Hematopoietic multipotent progenitor cell treated with erythropoietin and hydrocortisone succinate and interleukin-3 and kit ligand, for 4 days (in vitro differentiated cells): ENCODE measurements around the gene MACROH2A1.

Experiments used
- DNase-seq: peaks from one replicate; pipeline ENCODE4 v3.0.0-alpha.2; 2015

Gene MACROH2A1

GRCh38 chr5:135396459-135397055 is 2.5 kb downstream of the MACROH2A1 start:
- peak; percentile 23 for DNase-seq

- peak; percentile 45 for DNase-seq
These were observed 3.2 kb downstream of the MACROH2A1 start for GRCh38 chr5:135395866-135396265.

GRCh38 chr5:135395451-135395850 is 3.6 kb downstream of the MACROH2A1 start:
- peak; percentile 73 for DNase-seq

GRCh38 chr5:135394095-135394494 is 4.9 kb downstream of the MACROH2A1 start:
- DNase-seq: no peak

DNA sequence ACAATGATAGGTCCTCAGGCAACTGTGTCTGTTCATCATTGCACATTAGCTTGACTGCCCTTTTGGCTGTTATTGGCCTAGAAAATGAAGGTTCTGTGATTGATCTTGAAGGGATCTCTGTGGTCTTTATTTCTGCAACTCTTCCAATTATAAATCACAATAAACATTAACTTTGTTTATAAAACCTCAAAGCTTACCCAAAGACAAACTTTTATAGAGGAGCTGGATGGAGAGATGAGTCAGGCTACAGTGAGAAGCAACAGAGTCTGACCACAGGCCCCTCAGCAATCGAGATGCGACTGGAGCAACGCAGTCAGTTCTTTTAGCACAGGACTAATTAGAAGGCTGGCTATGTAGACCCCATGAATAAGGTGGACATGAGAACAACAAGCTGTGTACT is 5.3 kb downstream of the MACROH2A1 start:
- no peak for DNase-seq

GRCh38 chr5:135393229-135393628 is 5.8 kb downstream of the MACROH2A1 start:
- DNase-seq: peak; percentile 74

- peak; percentile 63 for DNase-seq
These were observed 6.8 kb downstream of the MACROH2A1 start for GRCh38 chr5:135392256-135392655.

DNA sequence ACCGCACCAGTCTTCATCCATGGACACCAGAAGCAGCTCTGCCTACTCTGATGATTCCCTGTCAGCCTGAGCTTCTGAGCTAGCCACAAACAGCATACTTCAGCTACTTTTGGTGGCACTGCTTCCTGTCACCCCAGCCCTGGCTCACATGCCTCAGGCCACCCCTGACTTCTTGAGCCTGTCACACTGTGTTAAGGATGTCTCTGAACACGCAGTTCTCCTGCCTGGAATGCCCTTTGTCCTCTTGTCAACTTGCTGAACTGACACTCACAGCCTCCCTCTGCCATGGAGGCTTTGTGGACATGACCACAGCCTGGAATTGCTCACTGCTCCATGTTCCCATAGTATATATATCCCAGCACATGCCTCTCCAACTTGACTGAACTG is 7.2 kb downstream of the MACROH2A1 start:
- DNase-seq: no peak

DNA sequence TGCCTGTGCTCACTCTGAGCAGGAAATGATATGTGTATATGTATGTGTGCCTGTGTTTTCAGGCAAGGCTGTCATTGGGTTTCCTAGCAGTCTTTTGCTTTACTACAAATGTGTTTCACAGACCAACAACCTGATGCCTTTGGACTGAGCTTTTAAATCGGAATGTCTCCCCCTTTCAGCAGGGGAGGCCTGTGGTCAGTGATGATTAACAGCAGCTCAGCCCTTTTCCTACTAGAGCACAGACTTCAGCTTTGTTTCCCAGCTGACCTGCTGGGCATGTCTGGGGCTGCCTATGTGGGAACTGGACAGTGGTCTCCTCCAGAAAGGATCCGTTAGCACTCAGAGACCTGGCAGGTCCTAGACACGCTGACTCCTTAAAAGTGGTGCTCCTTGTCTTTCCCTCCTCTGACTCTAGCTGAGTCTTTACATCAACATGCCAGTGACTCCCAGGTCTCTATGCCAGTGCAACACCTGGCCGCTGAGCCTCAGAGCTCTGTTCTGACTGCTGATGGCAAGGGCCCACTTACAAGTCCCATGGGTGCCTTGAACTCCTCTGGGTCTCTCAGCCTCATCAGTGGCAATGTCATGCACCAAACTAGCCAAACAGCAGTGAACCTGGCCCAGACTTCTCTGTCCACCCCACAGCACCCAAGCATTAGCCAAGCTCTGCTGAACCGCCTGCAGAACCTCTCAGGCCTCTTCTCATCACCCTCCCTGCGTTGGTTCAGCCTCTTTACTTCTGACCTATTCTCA is 7.7 kb downstream of the MACROH2A1 start:
- DNase-seq: no peak

GRCh38 chr5:135388860-135389435 is 10.1 kb downstream of the MACROH2A1 start:
- DNase-seq: no peak

GRCh38 chr5:135387629-135387960 is 11.4 kb downstream of the MACROH2A1 start:
- peak; percentile 51 for DNase-seq

DNA sequence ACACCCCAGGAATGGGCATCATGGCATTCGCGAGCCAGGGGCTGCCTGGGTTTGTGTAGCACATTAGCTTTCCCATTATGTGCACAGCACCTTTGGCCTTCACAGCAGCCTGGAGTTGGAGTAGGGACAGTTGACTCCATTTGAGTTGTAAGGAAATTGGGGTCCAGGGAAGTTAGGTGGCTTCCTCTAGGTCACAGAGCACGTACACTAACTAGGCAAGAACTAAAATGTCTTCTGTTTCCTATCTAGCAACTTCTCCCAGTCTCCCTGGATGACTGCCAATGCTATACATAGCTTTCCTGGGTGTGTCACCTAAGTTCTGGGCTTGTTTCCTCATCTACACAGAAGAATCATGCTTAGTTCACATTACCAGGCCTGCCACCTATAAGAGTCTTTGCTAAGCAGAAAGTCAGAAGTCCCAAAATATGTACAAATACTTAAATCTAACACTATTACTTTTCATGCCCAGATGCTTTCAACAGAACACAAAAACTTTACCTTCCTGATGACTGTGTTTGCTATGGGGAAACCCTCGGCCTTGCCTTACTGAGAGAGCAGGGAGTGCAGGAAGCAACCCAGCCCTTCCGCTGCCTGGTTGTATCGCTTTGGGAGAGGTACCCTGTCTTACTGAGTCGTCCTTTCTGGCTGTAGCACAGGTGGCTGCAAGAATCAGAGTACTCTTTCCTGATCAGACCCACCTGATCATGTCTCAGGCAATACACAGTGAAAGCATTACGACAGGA is 12.0 kb downstream of the MACROH2A1 start:
- peak; percentile 94 for DNase-seq

GRCh38 chr5:135386096-135386495 is 12.9 kb downstream of the MACROH2A1 start:
- DNase-seq: no peak

DNA sequence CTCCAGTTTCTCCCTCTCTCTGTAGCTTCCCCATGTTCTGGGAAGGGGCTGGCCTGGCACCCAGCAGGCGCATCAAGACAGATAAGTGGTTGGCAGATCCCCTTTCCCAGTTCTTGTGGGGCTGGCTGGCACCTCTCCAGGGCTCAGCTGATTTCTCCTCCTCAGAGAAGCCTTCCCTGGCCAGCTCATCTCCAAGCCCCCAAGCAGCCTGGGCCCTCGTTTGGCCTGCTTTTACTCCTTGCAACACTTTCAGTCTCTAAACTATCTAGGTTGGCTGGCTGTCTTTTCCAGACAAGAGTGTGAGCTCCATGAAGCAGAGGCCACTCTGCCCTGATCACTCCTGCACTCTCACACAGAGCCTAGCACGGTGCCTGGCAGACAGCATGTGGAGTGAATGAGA is 13.5 kb downstream of the MACROH2A1 start:
- DNase-seq: no peak

DNA sequence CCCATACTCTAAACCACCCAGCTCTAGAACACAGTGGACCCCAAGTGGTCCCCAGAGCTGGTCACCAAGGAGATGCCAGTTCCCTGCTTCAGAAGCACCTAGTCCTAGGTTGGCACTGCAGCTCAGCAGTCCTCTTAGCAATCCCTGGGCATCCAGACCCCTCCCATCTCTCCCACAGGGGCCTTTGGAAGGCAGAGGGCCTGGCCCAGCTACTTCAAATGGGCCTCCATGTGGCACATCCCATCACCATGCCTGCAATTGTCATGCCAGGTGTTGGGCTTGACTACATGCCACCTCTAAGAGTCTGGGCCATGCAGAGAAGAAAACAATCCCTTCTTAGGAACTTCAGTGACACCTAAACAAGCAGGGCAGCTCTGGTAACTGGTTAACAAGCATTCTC is 14.1 kb downstream of the MACROH2A1 start:
- no peak for DNase-seq

- DNase-seq: no peak
These were observed 15.1 kb downstream of the MACROH2A1 start for GRCh38 chr5:135383803-135384495.

GRCh38 chr5:135382981-135383380 is 16.1 kb downstream of the MACROH2A1 start:
- no peak for DNase-seq

DNA sequence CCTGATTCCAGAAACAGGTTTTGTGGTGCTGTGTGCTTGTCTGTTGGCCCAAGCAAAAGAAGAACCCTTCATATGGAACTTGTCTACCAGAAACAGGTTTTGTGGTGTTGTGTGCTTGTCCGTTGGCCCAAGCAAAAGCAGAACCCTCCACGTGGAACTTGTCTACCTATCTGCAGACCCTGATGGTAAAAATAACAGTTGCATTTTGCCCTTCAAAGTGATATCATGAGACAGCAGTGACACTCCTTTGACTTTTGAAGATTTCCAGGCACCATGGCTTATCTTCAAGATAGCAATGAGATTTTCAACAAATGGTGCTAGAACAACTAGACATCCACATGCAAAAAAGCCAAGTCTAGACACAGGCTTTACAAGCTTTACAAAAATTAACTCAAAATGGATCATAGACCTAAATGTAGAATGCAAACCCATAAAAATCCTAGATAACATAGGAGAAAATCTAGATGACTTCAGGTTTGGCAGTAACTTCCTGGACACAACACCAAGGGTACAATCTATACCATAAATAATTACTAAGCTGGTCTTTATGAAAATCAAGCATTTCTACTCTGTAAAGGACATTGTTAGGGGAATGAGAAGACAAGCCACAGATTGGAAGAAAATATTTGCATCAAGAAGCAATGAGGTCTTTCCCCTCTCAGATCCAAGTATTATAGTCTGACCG is 16.8 kb downstream of the MACROH2A1 start:
- peak; percentile 85 for DNase-seq

DNA sequence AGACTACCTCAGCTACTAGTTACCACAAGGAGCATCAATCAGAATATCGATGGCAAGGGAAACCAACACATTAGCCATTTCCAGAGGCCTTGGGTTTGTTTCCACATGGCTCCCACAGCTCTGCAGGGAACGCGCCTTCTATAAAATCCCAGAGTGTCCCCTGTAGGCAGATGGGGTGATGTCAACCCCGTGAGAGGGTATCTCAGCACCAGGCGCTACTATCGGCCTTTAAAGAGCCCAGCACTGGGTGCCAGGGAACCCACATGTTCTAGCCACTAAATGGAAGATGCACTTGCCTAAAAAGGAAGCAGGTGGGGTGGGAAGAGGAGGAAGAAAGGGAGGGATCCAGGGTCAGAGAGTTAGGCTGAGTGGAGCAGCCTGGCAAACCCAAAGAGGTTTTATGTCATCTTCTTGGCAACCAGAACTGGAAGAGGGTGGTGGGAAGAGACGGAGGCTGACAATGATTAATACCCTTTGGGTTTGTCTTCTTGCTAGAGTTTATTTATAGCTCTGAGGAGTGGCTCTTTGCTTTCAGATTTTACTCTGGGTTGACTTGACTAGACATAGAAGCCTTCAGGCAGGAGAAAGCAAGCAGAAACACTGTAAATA is 19.9 kb downstream of the MACROH2A1 start:
- DNase-seq: no peak

DNA sequence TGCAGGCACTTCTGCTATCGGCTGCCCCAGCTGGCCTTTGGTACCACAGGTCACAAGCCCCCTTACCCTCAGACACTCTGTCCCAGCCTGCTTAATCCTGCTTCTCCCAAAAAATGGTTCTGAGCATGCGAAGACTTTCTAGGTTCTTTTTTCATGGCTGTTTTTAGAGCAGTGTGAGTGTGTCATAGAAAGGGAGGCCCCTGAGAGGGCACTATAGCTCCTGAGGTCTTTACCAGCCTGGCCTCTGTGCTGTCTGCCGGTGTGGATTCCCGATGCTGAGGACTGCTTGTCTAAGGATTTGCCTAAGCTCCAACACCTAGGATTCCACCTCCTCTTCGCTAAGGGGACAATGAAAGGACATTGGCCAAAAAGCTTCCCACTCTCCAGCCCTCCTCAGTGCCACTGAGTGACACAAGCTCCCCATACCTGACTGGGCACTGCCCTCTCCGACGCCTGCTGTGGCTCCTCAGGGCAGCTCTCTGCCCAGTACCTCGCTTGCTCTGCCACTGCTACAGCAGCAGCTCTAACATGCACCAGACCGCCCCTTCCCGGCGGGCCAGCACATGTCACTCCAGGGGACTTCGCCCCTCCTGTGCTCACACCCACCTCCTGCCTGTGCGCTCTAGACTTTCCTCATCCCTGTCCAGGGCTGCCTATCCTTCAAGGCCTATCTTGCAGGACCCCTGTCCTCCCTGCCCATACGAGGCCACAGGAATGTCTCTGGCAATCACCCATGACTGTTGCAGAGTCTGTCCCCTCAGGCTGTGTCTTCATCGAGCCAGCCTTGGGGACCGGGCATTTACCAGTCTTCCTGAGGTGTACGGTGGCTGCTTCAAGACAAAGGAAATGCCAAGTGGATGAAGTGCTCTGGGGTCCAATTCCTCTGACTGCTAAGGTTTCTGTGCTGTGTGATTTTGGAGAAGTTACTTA is 21.0 kb downstream of the MACROH2A1 start:
- peak; percentile 62 for DNase-seq
